22Rv1 (cell line): ENCODE results near the gene FGFBP3.
A peak's percentile ranks its signal among the peaks of the same experiment; 100 is the strongest.

Source experiments
- H3K27ac ChIP-seq: fragments of 450-650 bp; 2 replicates; pipeline ENCODE4 v1.5.1; 2017
- CTCF ChIP-seq: fragments of 450-650 bp; IDR thresholded peaks from 2 replicates; pipeline ENCODE4 v1.5.1; 2017; ENCODE audit warnings: mild to moderate bottlenecking
- ZFX ChIP-seq: fragments of 450-650 bp; IDR thresholded peaks from 2 replicates; pipeline ENCODE4 v1.6.1; 2017; ENCODE audit warnings: antibody characterized with exemption, borderline replicate concordance

Gene FGFBP3

GRCh38 chr10:91875779-91876178, 33.5 kb downstream of the FGFBP3 start:
- no peak for TF ChIP-seq ZFX
- no peak for TF ChIP-seq CTCF
- no peak overlapping the region for H3K27ac ChIP-seq

- TF ChIP-seq ZFX (no peak), CTCF (no peak)
- H3K27ac ChIP-seq = no peak overlapping the region
Observed at GRCh38 chr10:91875156-91875555, 34.1 kb downstream of the FGFBP3 start.

- H3K27ac ChIP-seq = no peak overlapping the region
- no peak for TF ChIP-seq ZFX
- no peak for TF ChIP-seq CTCF
Observed at GRCh38 chr10:91865562-91866081, 43.7 kb downstream of the FGFBP3 start.

GRCh38 chr10:91864744-91865143, 44.5 kb downstream of the FGFBP3 start:
- H3K27ac ChIP-seq = peak overlapping the region; percentile 22; the same call in 1 of the 2 replicates
- TF ChIP-seq CTCF (no peak), ZFX (no peak)

GRCh38 chr10:91864099-91864498, 45.2 kb downstream of the FGFBP3 start:
- H3K27ac ChIP-seq = peak overlapping the region; percentile 22
- TF ChIP-seq CTCF = no peak
- no peak for TF ChIP-seq ZFX

- H3K27ac ChIP-seq = no peak overlapping the region
- no peak for TF ChIP-seq CTCF
- no peak for TF ChIP-seq ZFX
Observed at GRCh38 chr10:91860885-91861284, 48.4 kb downstream of the FGFBP3 start.

GRCh38 chr10:91856637-91857036, 52.6 kb downstream of the FGFBP3 start:
- no peak overlapping the region for H3K27ac ChIP-seq
- TF ChIP-seq CTCF (peak; percentile 56), ZFX (no peak)
